Measurements from ENCODE around the gene KRT82. TPM values are rescaled to one million over a fixed set of nuclear protein-coding genes. Genes with fewer than 3 reads are reported as not detected.

The KRT82 gene
- total RNA-seq, 6 experiments from 2014 or later = not detected

GRCh38 chr12:52446367-52447045 lies 40.4 kb upstream of the KRT82 start:
- TF ChIP-seq, protein P1, sequence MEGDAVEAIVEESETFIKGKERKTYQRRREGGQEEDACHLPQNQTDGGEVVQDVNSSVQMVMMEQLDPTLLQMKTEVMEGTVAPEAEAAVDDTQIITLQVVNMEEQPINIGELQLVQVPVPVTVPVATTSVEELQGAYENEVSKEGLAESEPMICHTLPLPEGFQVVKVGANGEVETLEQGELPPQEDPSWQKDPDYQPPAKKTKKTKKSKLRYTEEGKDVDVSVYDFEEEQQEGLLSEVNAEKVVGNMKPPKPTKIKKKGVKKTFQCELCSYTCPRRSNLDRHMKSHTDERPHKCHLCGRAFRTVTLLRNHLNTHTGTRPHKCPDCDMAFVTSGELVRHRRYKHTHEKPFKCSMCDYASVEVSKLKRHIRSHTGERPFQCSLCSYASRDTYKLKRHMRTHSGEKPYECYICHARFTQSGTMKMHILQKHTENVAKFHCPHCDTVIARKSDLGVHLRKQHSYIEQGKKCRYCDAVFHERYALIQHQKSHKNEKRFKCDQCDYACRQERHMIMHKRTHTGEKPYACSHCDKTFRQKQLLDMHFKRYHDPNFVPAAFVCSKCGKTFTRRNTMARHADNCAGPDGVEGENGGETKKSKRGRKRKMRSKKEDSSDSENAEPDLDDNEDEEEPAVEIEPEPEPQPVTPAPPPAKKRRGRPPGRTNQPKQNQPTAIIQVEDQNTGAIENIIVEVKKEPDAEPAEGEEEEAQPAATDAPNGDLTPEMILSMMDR (IDR thresholded peaks at IDR 0.05) = no peak
- TF ChIP-seq POLR2A (IDR thresholded peaks at IDR 0.05) = no peak
- Histone ChIP-seq H3K4me1 (no peaks in the 10 kb centered on the region), H3K4me3 (no peak overlapping the region), H3K27me3 (no peaks in the 10 kb centered on the region), H3K9me3 (no peaks in the 10 kb centered on the region), H3K27ac (no peak overlapping the region), H3K36me3 (no peaks in the 10 kb centered on the region)
- ATAC-seq (no peak), DNase-seq (no peak)
- intact Hi-C loops (cut with DNase I) = no loop called here
- WGBS (ENCODE audit: insufficient coverage, low coverage, low lambda C conversion rate, missing lambda C conversion rate) = 61% methylated on average over 6 of the region's 6 CpGs

GRCh38 chr12:52445876-52446275 lies 39.7 kb upstream of the KRT82 start:
- 30% methylated on average over 2 of the region's 3 CpGs for WGBS (ENCODE audit: insufficient coverage, low coverage, low lambda C conversion rate, missing lambda C conversion rate)
- H3K27me3 ChIP-seq = no peaks in the 10 kb centered on the region
- DNase-seq (no peak), ATAC-seq (no peak)
- no peak overlapping the region for H3K27ac ChIP-seq
- TF ChIP-seq, protein P1 (IDR thresholded peaks at IDR 0.05) = no peak
- TF ChIP-seq POLR2A (IDR thresholded peaks at IDR 0.05) = no peak
- no peak overlapping the region for H3K4me3 ChIP-seq
- no peaks in the 10 kb centered on the region for H3K4me1 ChIP-seq
- intact Hi-C loops (cut with DNase I) = no loop called here
- H3K9me3 ChIP-seq = no peaks in the 10 kb centered on the region
- H3K36me3 ChIP-seq = no peaks in the 10 kb centered on the region

DNA sequence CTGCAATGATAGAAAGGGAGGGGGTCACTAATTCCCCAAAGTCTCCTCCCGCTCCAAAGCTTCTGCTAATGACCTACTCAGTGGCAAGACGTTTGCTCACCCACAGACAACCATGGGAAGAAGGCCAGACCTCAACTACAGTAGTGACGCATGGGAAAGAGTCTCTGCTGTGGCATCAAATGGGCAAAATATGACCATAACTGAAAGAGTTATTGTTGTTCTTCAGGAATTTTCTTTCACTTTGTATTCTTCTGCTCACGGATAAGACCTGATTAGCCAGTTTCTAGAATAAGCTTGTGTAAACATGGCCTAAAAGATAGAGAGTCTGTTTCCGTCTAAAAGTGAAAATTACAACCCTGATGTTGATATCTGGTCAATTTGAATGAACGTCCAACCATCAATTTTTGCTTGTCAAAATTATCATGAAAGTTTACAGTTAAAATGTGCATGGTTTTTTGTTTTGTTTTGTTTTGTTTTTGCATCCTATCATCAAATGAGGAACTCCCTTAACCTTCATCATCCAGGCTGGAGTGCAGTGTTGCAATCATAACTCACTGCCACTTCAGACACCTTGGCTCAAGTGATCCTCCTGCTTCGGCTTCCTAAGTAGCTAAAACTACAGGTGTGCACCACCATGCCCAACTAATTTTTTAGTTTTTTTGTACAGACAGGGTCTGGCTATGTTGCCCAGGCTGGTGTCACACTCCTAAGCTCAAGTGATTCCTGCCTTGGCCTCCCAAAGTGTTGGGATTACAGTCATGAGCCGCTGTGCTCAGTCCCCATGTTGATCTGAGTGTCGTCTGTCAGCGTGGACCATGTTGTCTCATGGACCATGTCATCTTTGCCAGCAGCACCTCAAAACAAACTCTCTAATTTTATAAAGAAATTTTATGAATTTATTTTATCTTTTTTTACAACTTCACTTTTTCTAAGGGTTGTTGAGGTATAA lies 38.8 kb upstream of the KRT82 start:
- DNase-seq (no peak), ATAC-seq (no peak)
- intact Hi-C loops (cut with DNase I) = no loop called here
- H3K27ac ChIP-seq = no peak overlapping the region
- H3K4me3 ChIP-seq = no peak overlapping the region
- no peaks in the 10 kb centered on the region for H3K36me3 ChIP-seq
- no peaks in the 10 kb centered on the region for H3K4me1 ChIP-seq
- TF ChIP-seq, protein P1 (IDR thresholded peaks at IDR 0.05) = no peak
- no peak for TF ChIP-seq POLR2A (IDR thresholded peaks at IDR 0.05)
- no peaks in the 10 kb centered on the region for H3K27me3 ChIP-seq
- 60% methylated on average over 9 of the region's 10 CpGs for WGBS (ENCODE audit: insufficient coverage, low coverage, low lambda C conversion rate, missing lambda C conversion rate)
- H3K9me3 ChIP-seq = no peaks in the 10 kb centered on the region

GRCh38 chr12:52443966-52444365 lies 37.8 kb upstream of the KRT82 start:
- H3K4me3 ChIP-seq = no peak overlapping the region

More at GRCh38 chr12:52443966-52444365, 37.8 kb upstream of the KRT82 start:
- intact Hi-C loops (cut with DNase I) = no loop called here
- Histone ChIP-seq H3K27ac (no peak overlapping the region), H3K9me3 (no peaks in the 10 kb centered on the region), H3K36me3 (no peaks in the 10 kb centered on the region), H3K4me1 (no peaks in the 10 kb centered on the region), H3K27me3 (no peaks in the 10 kb centered on the region)
- DNase-seq (no peak), ATAC-seq (no peak)
- WGBS (ENCODE audit: insufficient coverage, low coverage, low lambda C conversion rate, missing lambda C conversion rate) = 74% methylated on average over 3 of the region's 3 CpGs
- no peak for TF ChIP-seq POLR2A (IDR thresholded peaks at IDR 0.05)
- TF ChIP-seq, protein P1 (IDR thresholded peaks at IDR 0.05) = no peak

Measured in right lobe of liver (tissue), 6 donors.